Keratinocyte (primary cell): ENCODE measurements around the gene MIB1. TPM values are rescaled to one million over a fixed set of nuclear protein-coding genes. Genes with fewer than 3 reads are reported as not detected.

Experiments used
- DNase-seq: peaks from one replicate; pipeline ENCODE4 v3.0.0-alpha.2; 2011; ENCODE audit warnings: low read depth, missing footprints, low spot score
- FAIRE-seq: peaks from 2 replicates; lab custom pipeline; 2011; peaks lifted over from hg19 to GRCh38; lab: Jason Lieb, UNC
- H2AFZ ChIP-seq: 2 replicates; pipeline ENCODE4 v1.6.0; 2012; ENCODE audit warnings: low read length, control low read depth, inconsistent platforms; ENCODE audit not compliant: control insufficient read depth
- H3K27ac ChIP-seq: 2 replicates; pipeline ENCODE4 v1.5.1; 2011; ENCODE audit warnings: low read length; ENCODE audit not compliant: control insufficient read depth, insufficient read depth
- H3K27me3 ChIP-seq: 3 replicates; pipeline ENCODE4 v1.6.0; 2011; ENCODE audit warnings: low read length; ENCODE audit not compliant: control insufficient read depth, insufficient read depth; ENCODE audit errors: extremely low read depth
- H3K36me3 ChIP-seq, 2 experiments: 2 replicates in 1 of 2; 3 replicates in 1 of 2; pipeline ENCODE4 v1.5.1; 2011; ENCODE audit warnings: low read length in 2 of 2, mild to moderate bottlenecking in 1 of 2; ENCODE audit not compliant: control insufficient read depth in 2 of 2, insufficient read depth in 2 of 2; ENCODE audit errors: extremely low read depth in 1 of 2
- H3K4me1 ChIP-seq: 3 replicates; pipeline ENCODE4 v1.5.1; 2011; ENCODE audit warnings: low read length; ENCODE audit not compliant: control insufficient read depth, insufficient read depth; ENCODE audit errors: extremely low read depth
- H3K4me2 ChIP-seq: 3 replicates; pipeline ENCODE4 v1.6.0; 2011; ENCODE audit warnings: low read depth, low read length; ENCODE audit not compliant: control insufficient read depth, insufficient read depth; ENCODE audit errors: extremely low read depth
- H3K4me3 ChIP-seq, 3 experiments: fragments of 200-600 bp in 1 of 3; sonication (generic) in 1 of 3; 2 replicates in 2 of 3; 3 replicates in 1 of 3; pipeline ENCODE4 v1.5.1; 2011 to 2016; ENCODE audit warnings: low read length in 3 of 3, mild to moderate bottlenecking in 3 of 3, control low read depth in 2 of 3, inconsistent platforms in 1 of 3, low read depth in 1 of 3, mixed read lengths in 1 of 3, mixed run types in 1 of 3, moderate library complexity in 1 of 3; ENCODE audit not compliant: control insufficient read depth in 2 of 3, insufficient read depth in 2 of 3; ENCODE audit errors: extremely low read depth in 1 of 3
- H3K79me2 ChIP-seq: 2 replicates; pipeline ENCODE4 v1.6.0; 2012; ENCODE audit warnings: low read length; ENCODE audit not compliant: control insufficient read depth, insufficient read depth
- H3K9ac ChIP-seq: 3 replicates; pipeline ENCODE4 v1.6.0; 2011; ENCODE audit warnings: low read length; ENCODE audit not compliant: control insufficient read depth, insufficient read depth; ENCODE audit errors: extremely low read depth
- H3K9me1 ChIP-seq: 3 replicates; pipeline ENCODE4 v1.6.0; 2011; ENCODE audit warnings: low read length; ENCODE audit not compliant: control insufficient read depth, insufficient read depth; ENCODE audit errors: extremely low read depth
- H3K9me3 ChIP-seq: 2 replicates; pipeline ENCODE4 v1.5.1; 2012; ENCODE audit warnings: low read depth, low read length; ENCODE audit not compliant: control insufficient read depth
- H4K20me1 ChIP-seq: 3 replicates; pipeline ENCODE4 v1.6.0; 2011; ENCODE audit warnings: low read length; ENCODE audit not compliant: control insufficient read depth, insufficient read depth; ENCODE audit errors: extremely low read depth
- CTCF ChIP-seq, 3 experiments: IDR thresholded peaks in 1 of 3; conservative IDR thresholded peaks in 1 of 3; optimal IDR thresholded peaks in 1 of 3; 2 replicates in 2 of 3; 3 replicates in 1 of 3; pipeline versions ENCODE3 to v1.5.1; 2011; ENCODE audit warnings: low read length in 3 of 3, mild to moderate bottlenecking in 3 of 3, moderate library complexity in 2 of 3, control low read depth in 1 of 3, inconsistent platforms in 1 of 3; ENCODE audit not compliant: insufficient read depth in 2 of 3; ENCODE audit errors: extremely low read depth in 1 of 3
- EZH2 ChIP-seq: IDR thresholded peaks from one replicate; pipeline ENCODE4 v1.6.1; 2012; ENCODE audit warnings: inconsistent platforms, mild to moderate bottlenecking, low read length, moderate library complexity
- dilution Hi-C: fragments of 300-500 bp; cut with MboI; formaldehyde crosslinking; loops from one replicate; pipeline ENCODE4 v1.7.0; 2020; ENCODE audit warnings: low sequenced_read_pairs; ENCODE audit not compliant: extremely low pct_ligation_motif_present
- polyA plus RNA-seq, 5 experiments: library from polyadenylated mRNA; depleted of rRNA in 3 of 5; stranded (reverse) in 3 of 5; stranded (forward) in 1 of 5; unstranded in 1 of 5; fragments of >200 nt; gene quantifications; 1 replicate in 1 of 5; 2 replicates in 3 of 5; 3 replicates in 1 of 5; pipeline versions ENCODE4 v1.2.1 to v1.2.3, GENCODE V29; 2011 to 2012; ENCODE audit warnings: missing spikeins in 2 of 5, low read depth in 1 of 5, low replicate concordance in 1 of 5

The MIB1 gene
- polyA plus RNA-seq, 1 donor (not counting 4 experiments of a cell fraction or from before 2014, with no cell fraction given), result 24.8 TPM

GRCh38 chr18:21904856-21905255 lies 164.3 kb downstream of the MIB1 start:
- H3K9ac ChIP-seq, result no peak overlapping the region
- TF ChIP-seq EZH2 (no peak), CTCF (optimal IDR thresholded peaks at IDR 0.05 in 1 of 3, IDR thresholded peaks at IDR 0.05 in 1 of 3, conservative IDR thresholded peaks at IDR 0.05 in 1 of 3; ENCODE audit: extremely low read depth in 1 of 3, insufficient read depth in 2 of 3, low read length in 3 of 3) (no peak)
- dilution Hi-C loops, result no loop called here

DNA sequence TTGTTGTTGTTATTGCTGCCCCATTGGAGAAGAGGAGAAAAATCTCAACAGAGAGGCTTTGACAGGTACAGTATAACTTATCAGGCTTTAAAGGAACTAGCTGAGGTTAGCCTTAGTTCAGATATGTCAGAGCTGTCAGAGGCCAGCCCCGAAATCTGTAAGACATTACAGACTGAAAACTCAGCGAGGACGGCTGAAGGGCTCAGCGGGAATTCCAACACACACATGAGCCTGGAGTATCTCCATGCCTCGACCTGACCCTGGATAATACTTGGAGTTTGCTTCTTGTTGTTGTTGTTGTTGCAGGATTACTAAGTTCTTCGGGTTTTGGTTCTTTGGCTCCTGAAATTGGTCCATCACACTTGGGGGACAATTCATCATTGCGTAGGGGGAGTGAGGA lies 166.9 kb downstream of the MIB1 start:
- DNase-seq, result no peak
- Histone ChIP-seq H3K9ac (no peak overlapping the region), H3K9me3 (no peaks in the 10 kb centered on the region), H3K27ac (no peak overlapping the region), H3K27me3 (peaks cover 13% of the 10 kb centered on the region), H4K20me1 (no peaks in the 10 kb centered on the region), H3K4me1 (no peaks in the 10 kb centered on the region), H2AFZ (no peak overlapping the region), H3K9me1 (no peaks in the 10 kb centered on the region), H3K79me2 (no peaks in the 10 kb centered on the region), H3K4me3 (no peak overlapping the region), H3K4me2 (no peak overlapping the region), H3K36me3 (no peaks in the 10 kb centered on the region)
- no peak for FAIRE-seq
- TF ChIP-seq CTCF (optimal IDR thresholded peaks at IDR 0.05 in 1 of 3, IDR thresholded peaks at IDR 0.05 in 1 of 3, conservative IDR thresholded peaks at IDR 0.05 in 1 of 3; ENCODE audit: extremely low read depth in 1 of 3, insufficient read depth in 2 of 3, low read length in 3 of 3) (no peak), EZH2 (no peak)
- dilution Hi-C loops, result no loop called here

More at GRCh38 chr18:21904856-21905255, 164.3 kb downstream of the MIB1 start:
- no peak overlapping the region for H3K27ac ChIP-seq
- H3K4me2 ChIP-seq, result no peak overlapping the region
- H3K36me3 ChIP-seq, result no peaks in the 10 kb centered on the region
- no peaks in the 10 kb centered on the region for H4K20me1 ChIP-seq
- H3K79me2 ChIP-seq, result no peaks in the 10 kb centered on the region
- DNase-seq, result no peak
- no peaks in the 10 kb centered on the region for H3K9me1 ChIP-seq
- H3K9me3 ChIP-seq, result no peaks in the 10 kb centered on the region
- H3K27me3 ChIP-seq, result peaks cover 8% of the 10 kb centered on the region
- no peak for FAIRE-seq
- no peak overlapping the region for H3K4me3 ChIP-seq
- no peak overlapping the region for H2AFZ ChIP-seq
- no peaks in the 10 kb centered on the region for H3K4me1 ChIP-seq
